Ectodermal cell (in vitro differentiated cells): ENCODE data around the gene CAMLG.

Experiments used
- H3K27ac ChIP-seq: 2 replicates; pipeline ENCODE4 v1.7.0; 2013; ENCODE audit warnings: mild to moderate bottlenecking, low read depth, low read length; ENCODE audit not compliant: insufficient read depth, poor library complexity, severe bottlenecking
- H3K27me3 ChIP-seq: 2 replicates; pipeline ENCODE4 v1.7.0; 2013; ENCODE audit warnings: mild to moderate bottlenecking, low read length; ENCODE audit not compliant: insufficient read depth, control insufficient read depth, poor library complexity, severe bottlenecking
- H3K36me3 ChIP-seq: one replicate; pipeline ENCODE4 v1.7.0; 2013; ENCODE audit warnings: low read length; ENCODE audit not compliant: control insufficient read depth, insufficient read depth
- H3K4me1 ChIP-seq: one replicate; pipeline ENCODE4 v1.7.0; 2013; ENCODE audit warnings: low read length; ENCODE audit not compliant: control insufficient read depth, insufficient read depth
- H3K4me3 ChIP-seq: 2 replicates; pipeline ENCODE4 v1.7.0; 2013; ENCODE audit warnings: low read depth, low read length, control low read depth; ENCODE audit not compliant: insufficient read depth
- H3K9me3 ChIP-seq: 2 replicates; pipeline ENCODE4 v1.7.0; 2013; ENCODE audit warnings: mild to moderate bottlenecking, low read length, moderate library complexity; ENCODE audit not compliant: control insufficient read depth
- WGBS, 2 experiments: methylation state at CpG; one replicate each; pipeline ENCODE4 v1.1.7; 2013; ENCODE audit warnings: missing lambda C conversion rate in 2 of 2; 5-methylcytosine and 5-hydroxymethylcytosine counted together

CAMLG gene

DNA sequence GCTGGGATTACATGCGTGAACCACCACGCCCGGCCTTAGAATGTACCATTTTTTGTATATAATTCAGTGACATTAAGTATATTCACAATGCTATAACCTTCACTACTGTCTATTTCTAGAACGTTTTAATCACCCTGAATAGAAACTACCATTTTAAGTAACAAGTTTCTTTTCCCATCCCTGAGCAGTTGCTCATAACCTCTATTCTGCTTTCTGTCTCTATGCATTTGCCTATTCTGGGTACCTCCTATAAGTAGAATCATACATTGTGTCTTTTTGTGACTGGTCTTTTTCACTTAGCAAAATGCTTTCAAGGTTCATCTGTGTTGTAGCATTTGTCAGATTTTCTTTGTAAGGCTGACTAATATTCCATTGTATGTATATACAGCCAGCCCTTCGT lies 60.1 kb downstream of the CAMLG start:
- Histone ChIP-seq H3K27me3 (no peaks in the 10 kb centered on the region), H3K4me1 (no peaks in the 10 kb centered on the region), H3K36me3 (peaks cover 45% of the 10 kb centered on the region), H3K9me3 (no peaks in the 10 kb centered on the region), H3K4me3 (no peak overlapping the region), H3K27ac (no peak overlapping the region)
- 97 to 100% methylated on average over 4 to 5 of the region's 5 CpGs for WGBS, 2 experiments
